Activated T-cell treated with anti-CD3 and anti-CD28 coated beads for 1 hour (primary cell): Measurements from ENCODE around the gene REM1.
"Not testable (repeated sequence)": the region's sequence is repeated elsewhere in the genome, so short reads cannot be mapped to it uniquely, and the experiment has no call there.

Source experiments
- DNase-seq: peaks from one replicate; pipeline ENCODE4 v3.0.0-alpha.2; 2020; ENCODE audit warnings: low read depth

Gene REM1

DNA sequence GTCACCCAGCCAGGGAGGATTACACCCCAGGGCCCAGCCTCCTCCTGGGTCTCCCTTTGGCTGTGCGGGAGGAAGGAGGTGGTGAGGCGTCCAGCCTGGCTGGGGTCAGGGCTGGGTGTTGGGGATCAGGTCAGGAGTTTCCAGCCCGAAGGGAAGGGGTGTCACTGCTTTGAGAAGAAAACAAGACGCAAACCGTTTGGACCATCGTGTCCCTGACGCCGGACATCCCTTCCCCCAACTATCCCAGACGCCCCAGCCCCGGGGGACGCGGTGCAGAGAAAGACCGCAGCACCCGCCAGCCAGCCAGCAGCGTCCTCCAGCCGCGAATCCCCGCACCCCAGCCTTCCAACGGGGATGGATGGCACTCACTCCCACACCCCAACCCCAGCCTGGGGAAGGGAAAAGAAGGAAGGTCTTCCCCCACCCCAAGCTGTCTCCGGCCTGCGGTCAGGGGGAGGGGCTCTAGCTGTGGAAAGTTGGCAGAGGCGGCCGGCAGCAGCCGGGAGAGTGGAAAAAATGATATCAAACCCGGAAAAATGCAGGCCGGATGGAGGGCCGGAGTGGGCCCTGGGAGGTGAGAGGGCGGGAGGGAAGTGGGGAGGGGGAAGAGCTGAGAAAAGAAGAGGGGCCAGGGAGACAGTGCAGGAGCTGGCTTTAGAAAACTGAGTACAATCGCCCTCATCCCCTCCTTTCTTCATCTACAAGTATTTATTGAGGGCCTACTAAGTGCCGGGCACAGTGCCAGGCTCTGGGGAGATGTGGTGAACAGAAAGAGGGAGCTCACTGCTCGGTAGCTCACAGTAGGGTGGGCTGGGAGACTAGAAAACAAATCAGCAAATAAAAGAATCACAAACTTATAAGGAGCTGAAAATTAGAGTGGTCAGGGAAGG is 10.6 kb downstream of the REM1 start:
- no peak for DNase-seq

- DNase-seq, result no peak
Measured at GRCh38 chr20:31488115-31488514, 13.0 kb downstream of the REM1 start.

- DNase-seq, result no peak
Measured at GRCh38 chr20:31489152-31489551, 14.1 kb downstream of the REM1 start.

DNA sequence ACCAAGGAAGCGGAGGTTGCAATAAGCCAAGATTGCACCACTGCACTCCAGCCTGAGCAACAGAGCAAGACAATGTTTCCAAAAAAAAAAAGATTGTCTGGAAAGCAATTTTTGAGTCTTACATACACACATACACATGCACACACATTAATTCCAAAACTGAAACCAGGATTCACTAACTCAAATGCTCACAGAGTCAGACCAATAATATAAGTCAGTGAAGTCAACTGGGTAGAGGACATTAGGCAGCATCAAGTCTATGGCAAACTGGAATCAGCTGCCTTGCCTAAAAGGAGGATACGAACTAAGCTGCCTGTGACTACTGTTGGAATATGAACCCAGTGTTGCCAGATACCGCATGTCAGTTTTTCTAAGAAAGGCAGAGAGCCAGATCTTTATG is 15.7 kb downstream of the REM1 start:
- no peak for DNase-seq

- DNase-seq, result no peak
Measured at GRCh38 chr20:31494131-31494530, 19.0 kb downstream of the REM1 start.

DNA sequence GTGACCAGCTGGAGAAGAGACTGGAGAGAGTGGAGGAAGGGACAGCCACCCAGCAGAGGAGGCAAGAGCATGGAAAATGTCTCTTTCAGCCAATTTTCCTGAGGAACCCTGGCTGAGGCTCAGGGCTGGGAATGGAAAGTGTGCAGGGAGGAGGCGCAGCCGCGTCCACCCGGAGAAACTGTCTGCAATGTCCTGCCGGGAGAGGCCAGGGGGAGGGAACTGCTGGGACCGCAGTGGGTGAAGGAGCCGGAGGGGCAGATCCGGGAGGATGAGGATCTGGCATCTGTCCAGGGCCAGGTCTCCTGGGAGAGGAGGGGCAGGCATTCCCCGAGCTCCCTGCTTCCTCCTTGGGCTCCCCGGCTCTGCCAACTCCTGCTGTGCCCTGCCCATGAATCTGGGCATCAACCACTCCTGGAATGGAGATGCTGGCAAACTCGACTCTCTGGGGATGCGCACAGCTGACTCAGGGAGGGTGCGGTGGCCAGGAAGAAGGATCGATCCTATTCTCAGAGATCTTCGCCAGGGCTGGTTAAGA is 21.7 kb downstream of the REM1 start:
- no peak for DNase-seq

- DNase-seq, result no peak
Measured at GRCh38 chr20:31497838-31498540, 22.9 kb downstream of the REM1 start.

GRCh38 chr20:31500527-31500926 is 25.4 kb downstream of the REM1 start:
- no peak for DNase-seq

DNA sequence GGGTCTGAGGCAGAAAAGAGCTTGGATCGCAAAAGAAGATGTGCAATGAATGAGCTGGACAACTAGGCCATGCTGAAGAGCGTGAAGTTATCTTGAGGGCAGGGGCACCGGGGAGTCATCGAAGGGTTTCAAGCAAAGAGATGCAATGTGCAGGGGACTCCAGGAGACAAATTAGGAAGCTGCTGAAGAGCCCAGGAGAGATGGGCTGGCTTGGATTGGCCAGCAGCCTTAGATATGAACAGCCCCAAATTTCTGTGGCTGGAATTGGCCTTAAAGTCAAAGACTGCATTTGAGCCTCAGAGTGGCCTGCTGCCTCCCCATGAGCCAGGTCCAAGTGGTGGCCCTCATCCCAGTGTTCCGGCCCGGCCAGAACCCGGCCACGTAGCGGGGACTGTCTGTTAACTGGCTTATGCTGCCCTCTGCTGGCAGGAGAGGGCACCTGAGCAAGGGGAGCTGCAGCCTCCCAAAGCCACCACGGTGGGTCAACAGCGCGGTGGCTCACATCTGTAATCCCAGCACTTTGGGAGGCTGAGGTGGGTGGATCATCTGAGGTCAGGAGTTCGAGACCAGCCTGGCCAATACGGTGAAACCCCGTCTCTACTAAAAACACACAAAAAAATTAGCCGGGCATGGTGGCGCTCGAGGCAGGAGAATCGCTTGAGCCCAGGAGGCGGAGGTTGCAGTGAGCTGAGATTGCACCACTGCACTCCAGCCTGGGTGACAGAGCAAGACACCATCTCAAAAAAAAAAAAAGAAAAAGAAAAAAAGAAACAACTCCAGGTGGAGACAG is 28.0 kb downstream of the REM1 start:
- DNase-seq, result peak; percentile 76

DNA sequence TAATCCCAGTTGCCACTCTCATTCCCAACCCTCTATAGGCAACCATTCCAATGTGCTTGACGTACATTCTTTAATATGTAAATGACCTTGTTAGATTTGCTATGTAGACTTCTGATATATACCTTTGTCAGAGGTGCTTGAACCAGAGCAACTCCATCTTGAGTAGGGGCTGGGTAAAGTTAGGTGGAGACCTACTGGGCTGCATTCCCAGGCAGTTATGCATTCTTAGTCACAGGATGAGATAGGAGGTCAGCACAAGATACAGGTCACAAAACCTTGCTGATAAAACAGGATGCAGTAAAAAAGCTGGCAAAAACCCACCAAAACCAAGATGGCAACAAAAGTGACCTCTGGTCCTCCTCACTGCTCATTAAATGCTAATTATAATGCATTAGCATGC is 30.8 kb downstream of the REM1 start:
- DNase-seq, result no peak

DNA sequence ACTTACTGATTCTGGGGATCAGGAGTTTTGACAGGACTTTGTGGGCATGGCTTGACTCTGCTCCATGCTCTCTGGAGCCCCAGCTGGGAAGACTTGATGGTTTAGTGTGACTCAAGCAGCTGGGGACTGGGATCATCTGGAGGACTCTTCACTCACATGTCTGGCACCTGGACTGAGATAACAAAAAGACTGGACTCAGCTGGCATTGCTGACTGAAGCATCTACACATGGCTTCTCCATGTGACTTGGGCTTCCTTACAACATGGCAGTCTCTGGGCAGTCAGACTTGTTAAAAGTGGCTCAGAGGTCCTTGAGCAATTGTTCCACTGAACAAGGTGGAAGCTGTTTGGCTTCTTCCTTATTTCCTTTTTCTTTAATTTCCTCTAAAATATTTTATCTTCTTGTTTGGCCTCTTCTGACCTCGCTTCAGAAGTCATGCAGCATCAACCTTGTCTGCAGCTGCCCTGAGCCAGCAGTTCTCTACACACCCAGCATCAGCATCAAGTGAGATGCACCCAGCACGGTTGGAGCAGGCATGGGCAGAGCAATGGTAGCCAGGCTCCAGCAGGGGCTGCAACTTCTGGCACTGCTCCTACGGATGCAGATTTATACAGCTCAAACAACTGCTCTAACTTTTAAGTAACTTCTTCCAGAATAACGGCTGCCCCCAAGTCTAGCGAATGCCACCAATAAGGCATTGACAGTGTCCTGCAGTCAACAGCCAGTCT is 33.6 kb downstream of the REM1 start:
- DNase-seq, result no peak

GRCh38 chr20:31514154-31515071 is 39.3 kb downstream of the REM1 start, which contains the start of gene HM13:
TSS of gene HM13 (plus strand) at chr20:31514442. CDS start at chr20:31514552, 110 bp downstream.
- DNase-seq, result peak; percentile 83

DNA sequence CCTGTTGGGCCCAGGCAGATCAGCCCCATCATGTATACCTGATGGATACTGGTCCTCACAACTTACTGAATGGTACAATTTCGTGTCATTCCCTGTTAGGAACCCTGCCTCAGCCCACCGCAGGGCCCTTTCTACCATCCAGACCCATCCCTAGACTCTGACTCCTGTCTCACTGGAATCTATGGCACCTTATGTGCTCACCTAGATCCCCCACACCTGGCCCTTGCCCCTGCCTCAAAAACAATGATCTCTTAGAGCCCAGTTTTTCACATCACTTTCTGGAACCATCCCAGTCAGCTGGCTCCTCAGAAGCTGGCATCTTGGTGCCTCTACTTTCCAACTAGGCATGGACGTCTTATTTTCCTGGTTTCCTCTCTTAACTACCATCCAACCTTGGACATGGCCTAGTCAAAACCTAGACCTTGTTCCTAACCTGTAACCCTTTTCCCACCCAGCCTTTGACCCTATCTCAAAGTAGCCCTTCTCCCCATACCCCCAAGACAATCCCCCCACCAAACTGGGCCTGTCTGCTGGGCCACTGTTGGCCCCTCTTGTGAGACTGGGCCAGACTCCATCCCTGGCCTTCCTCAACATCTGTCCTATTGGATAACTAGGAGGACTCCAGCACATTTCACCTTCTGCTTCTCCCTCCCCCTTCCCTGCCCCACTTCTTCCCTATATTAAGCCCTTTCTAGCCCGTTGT is 40.1 kb downstream of the REM1 start:
- no peak for DNase-seq

GRCh38 chr20:31515775-31516107 is 40.7 kb downstream of the REM1 start:
- DNase-seq, result no peak

- DNase-seq, result no peak
Measured at GRCh38 chr20:31516166-31516565, 41.1 kb downstream of the REM1 start.

DNA sequence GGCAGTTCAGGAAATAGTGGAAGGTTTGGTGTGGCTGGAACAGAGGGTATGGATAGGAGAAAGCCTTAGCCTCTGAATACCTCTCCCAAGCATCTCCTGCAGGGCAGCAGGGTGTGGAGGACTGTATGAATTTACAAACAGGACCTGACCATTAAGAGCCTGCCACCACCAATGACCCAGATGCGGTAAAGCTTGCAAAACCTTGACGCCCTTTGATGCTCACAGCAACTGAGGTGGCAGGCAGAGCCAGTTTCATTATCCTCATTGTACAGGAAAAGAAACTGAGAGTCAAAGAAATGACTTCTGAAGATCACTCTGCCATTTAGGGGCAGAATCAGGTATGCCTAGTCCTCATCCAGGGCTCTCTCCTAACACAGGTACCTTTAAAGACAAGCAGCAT is 41.6 kb downstream of the REM1 start:
- no peak for DNase-seq

- DNase-seq, result no peak
Measured at GRCh38 chr20:31517373-31517772, 42.3 kb downstream of the REM1 start.

- not testable (repeated sequence) for DNase-seq
Measured at GRCh38 chr20:31521267-31521666, 46.2 kb downstream of the REM1 start.

- DNase-seq, result no peak
Measured at GRCh38 chr20:31522731-31523130, 47.6 kb downstream of the REM1 start.
